ENCODE measurements around the gene DRD2. TPM values are rescaled to one million over a fixed set of nuclear protein-coding genes. Genes with fewer than 3 reads are reported as not detected.

DRD2 gene
- total RNA-seq, 2 experiments from 2014 or later, result not detected

DNA sequence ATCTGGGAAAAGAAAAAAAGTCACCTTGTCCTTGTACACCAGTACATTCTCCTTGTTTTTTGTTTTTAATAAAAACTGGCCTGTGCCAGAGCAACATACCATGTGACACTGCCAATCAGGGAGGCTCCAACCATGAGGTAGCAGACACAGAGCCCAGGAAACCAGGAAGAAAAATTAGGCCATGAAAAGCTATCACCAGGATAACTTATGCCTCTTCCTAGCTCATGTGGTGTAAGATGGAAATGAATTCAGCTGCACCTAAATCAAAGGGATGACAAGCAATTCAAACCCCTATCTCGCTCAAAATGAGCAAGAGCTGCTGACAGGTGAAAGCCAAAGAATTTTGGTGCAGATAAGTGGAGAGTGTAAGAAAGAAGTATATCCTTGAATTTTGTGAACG lies 7.7 kb downstream of the DRD2 start:
- no peak overlapping the region for H3K4me3 Mint-ChIP-seq
- TF ChIP-seq, protein P1, sequence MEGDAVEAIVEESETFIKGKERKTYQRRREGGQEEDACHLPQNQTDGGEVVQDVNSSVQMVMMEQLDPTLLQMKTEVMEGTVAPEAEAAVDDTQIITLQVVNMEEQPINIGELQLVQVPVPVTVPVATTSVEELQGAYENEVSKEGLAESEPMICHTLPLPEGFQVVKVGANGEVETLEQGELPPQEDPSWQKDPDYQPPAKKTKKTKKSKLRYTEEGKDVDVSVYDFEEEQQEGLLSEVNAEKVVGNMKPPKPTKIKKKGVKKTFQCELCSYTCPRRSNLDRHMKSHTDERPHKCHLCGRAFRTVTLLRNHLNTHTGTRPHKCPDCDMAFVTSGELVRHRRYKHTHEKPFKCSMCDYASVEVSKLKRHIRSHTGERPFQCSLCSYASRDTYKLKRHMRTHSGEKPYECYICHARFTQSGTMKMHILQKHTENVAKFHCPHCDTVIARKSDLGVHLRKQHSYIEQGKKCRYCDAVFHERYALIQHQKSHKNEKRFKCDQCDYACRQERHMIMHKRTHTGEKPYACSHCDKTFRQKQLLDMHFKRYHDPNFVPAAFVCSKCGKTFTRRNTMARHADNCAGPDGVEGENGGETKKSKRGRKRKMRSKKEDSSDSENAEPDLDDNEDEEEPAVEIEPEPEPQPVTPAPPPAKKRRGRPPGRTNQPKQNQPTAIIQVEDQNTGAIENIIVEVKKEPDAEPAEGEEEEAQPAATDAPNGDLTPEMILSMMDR (IDR thresholded peaks at IDR 0.05), result no peak
- H3K36me3 Mint-ChIP-seq (ENCODE audit: low read depth), result no peaks in the 10 kb centered on the region
- ATAC-seq, result no peak
- CTCF ChIA-PET, result no interaction called here
- peaks cover 26% of the 10 kb centered on the region for H3K27me3 Mint-ChIP-seq
- POLR2A ChIA-PET, result no interaction called here
- DNase-seq, result no peak
- no peak overlapping the region for H3K27ac Mint-ChIP-seq
- intact Hi-C loops (cut with micrococcal nuclease), result no loop called here
- H3K4me1 Mint-ChIP-seq (ENCODE audit: low read depth), result no peaks in the 10 kb centered on the region
- no peaks in the 10 kb centered on the region for H3K9me3 Mint-ChIP-seq

DNA sequence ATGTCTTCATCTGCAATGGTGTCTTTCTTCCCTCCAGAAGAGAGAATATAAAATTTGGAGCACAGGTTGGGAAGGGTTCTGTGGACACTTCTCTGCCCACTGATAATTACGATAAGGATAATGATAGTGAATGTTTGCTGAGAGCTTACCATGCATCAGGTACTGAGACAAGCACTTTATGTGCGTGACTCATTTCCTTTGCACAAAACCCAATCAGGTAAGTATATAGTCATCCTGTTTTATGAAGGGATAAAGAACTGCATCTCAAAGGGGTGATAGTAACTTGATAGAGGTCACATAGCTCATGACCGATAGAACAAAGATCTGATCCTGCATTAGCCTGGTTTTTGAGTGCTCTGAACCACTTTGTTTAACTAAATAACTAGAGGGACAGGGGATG lies 9.4 kb downstream of the DRD2 start:
- DNase-seq, result no peak
- no peak overlapping the region for H3K27ac Mint-ChIP-seq
- no peak overlapping the region for H3K4me3 Mint-ChIP-seq
- ChIA-PET CTCF (no interaction called here), POLR2A (no interaction called here)
- ATAC-seq, result no peak
- intact Hi-C loops (cut with micrococcal nuclease), result no loop called here
- no peaks in the 10 kb centered on the region for H3K4me1 Mint-ChIP-seq (ENCODE audit: low read depth)
- H3K36me3 Mint-ChIP-seq (ENCODE audit: low read depth), result no peaks in the 10 kb centered on the region
- TF ChIP-seq, protein P1 (IDR thresholded peaks at IDR 0.05), result no peak
- H3K27me3 Mint-ChIP-seq, result peaks cover 22% of the 10 kb centered on the region
- H3K9me3 Mint-ChIP-seq, result no peaks in the 10 kb centered on the region

DNA sequence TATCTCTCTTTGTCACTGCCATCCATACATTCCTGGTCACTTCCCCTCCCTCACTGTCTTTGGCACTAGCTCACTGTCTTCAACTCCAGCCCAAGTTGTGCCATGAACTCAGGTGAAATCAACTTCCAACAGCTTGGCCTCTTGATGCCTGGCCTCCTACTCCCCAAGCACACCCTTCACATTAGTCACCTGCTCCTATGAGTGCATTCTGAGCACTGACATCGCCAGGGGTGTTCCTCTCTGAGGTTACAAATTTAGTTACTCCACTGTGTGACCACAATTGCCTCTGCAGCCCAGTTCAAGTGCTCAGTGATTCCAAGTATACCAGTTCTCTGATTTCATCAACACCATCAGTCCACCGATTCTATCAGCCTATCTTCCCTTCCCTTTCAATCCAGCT lies 10.8 kb downstream of the DRD2 start:
- intact Hi-C loops (cut with micrococcal nuclease), result no loop called here
- no peaks in the 10 kb centered on the region for H3K4me1 Mint-ChIP-seq (ENCODE audit: low read depth)
- TF ChIP-seq, protein P1 (IDR thresholded peaks at IDR 0.05), result no peak
- H3K4me3 Mint-ChIP-seq, result no peak overlapping the region
- CTCF ChIA-PET, result no interaction called here
- H3K27me3 Mint-ChIP-seq, result peaks cover 18% of the 10 kb centered on the region
- no peak for DNase-seq
- no peak for ATAC-seq
- no peaks in the 10 kb centered on the region for H3K9me3 Mint-ChIP-seq
- POLR2A ChIA-PET, result no interaction called here
- H3K36me3 Mint-ChIP-seq (ENCODE audit: low read depth), result no peaks in the 10 kb centered on the region
- no peak overlapping the region for H3K27ac Mint-ChIP-seq

DNA sequence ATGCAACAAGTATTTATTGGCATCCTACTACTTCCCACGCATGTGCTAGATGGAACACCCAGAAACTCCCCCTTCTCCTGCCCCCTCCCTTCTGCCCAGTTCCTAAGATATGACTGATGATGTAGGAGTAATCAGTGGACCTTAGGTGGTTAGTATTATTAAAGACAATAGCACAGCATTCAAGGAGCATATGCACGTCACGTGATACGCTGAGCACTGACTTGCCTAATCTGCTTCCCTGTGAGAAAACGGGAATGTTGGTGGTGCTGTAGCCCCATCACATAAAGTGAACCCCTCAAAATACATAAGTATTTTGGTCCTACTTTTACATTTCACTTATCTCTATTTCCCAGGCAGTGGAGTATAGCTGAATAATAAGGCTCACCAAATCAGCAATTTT lies 12.4 kb downstream of the DRD2 start:
- Mint-ChIP-seq H3K27me3 (peaks cover 13% of the 10 kb centered on the region), H3K36me3 (ENCODE audit: low read depth) (no peaks in the 10 kb centered on the region), H3K27ac (no peak overlapping the region), H3K4me1 (ENCODE audit: low read depth) (no peaks in the 10 kb centered on the region), H3K9me3 (no peaks in the 10 kb centered on the region), H3K4me3 (no peak overlapping the region)
- ChIA-PET POLR2A (no interaction called here), CTCF (no interaction called here)
- ATAC-seq (no peak), DNase-seq (no peak)
- intact Hi-C loops (cut with micrococcal nuclease), result no loop called here
- TF ChIP-seq, protein P1 (IDR thresholded peaks at IDR 0.05), result no peak

DNA sequence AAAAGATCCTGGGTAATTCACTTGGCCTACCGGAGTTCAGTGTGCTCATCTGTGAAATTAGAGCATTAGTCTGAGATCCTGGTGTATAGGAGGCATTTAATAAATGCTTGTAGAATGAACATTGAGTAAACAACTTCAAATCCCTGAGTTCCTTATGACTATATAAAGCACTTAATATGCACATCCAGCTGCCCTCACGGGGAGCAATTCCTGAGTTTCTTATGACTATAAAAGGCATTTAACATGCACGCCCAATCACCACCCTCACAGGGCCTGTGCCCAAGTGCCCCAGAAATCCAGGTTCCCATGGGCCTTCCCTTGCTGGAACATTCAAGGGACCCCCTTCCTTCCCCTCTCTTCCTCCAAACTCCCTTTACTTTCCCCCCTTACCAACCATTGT lies 13.6 kb downstream of the DRD2 start:
- no peaks in the 10 kb centered on the region for H3K4me1 Mint-ChIP-seq (ENCODE audit: low read depth)
- intact Hi-C loops (cut with micrococcal nuclease), result no loop called here
- no peaks in the 10 kb centered on the region for H3K9me3 Mint-ChIP-seq
- DNase-seq, result no peak
- no peak for ATAC-seq
- peaks cover 10% of the 10 kb centered on the region for H3K27me3 Mint-ChIP-seq
- H3K36me3 Mint-ChIP-seq (ENCODE audit: low read depth), result no peaks in the 10 kb centered on the region
- no peak overlapping the region for H3K4me3 Mint-ChIP-seq
- TF ChIP-seq, protein P1 (IDR thresholded peaks at IDR 0.05), result no peak
- CTCF ChIA-PET, result no interaction called here
- H3K27ac Mint-ChIP-seq, result no peak overlapping the region
- POLR2A ChIA-PET, result no interaction called here

Data from activated CD8-positive, alpha-beta T cell treated with anti-CD3 and anti-CD28 coated beads for 36 hours (primary cell).